Panc1 (cell line): ENCODE measurements around the gene KCNMA1. TPM values are rescaled to one million over a fixed set of nuclear protein-coding genes. Genes with fewer than 3 reads are reported as not detected.

Source experiments
- ATAC-seq: fragments of 200-7000 bp; cut with Tn5 transposase; 2 replicates; pipeline ENCODE4 v1.9.1; 2020; ENCODE audit warnings: mild to moderate bottlenecking, moderate library complexity
- BruUV-seq: library from RNA; stranded (reverse); fragments of 400-500 nt; replicated peaks from 2 replicates; lab custom pipeline; 2021; lab: Mats Ljungman, UMichigan
- CTCF ChIA-PET: fragments of 300-600 bp; sonication (Branson Sonifier 250); formaldehyde crosslinking; loops from one replicate; lab custom pipeline; 2022; ENCODE audit warnings: antibody characterized with exemption; lab: Charles Lee
- POLR2A ChIA-PET: fragments of 300-600 bp; sonication (Branson Sonifier 250); formaldehyde crosslinking; loops from one replicate; lab custom pipeline; 2022; ENCODE audit warnings: antibody characterized with exemption; lab: Charles Lee
- DNase-seq: peaks from one replicate; pipeline ENCODE4 v3.0.0-alpha.2; 2010; ENCODE audit warnings: low read depth, low spot score
- H3K27ac ChIP-seq: 2 replicates; pipeline ENCODE4 v1.5.1; 2011; ENCODE audit warnings: mild to moderate bottlenecking, low read length, inconsistent platforms
- H3K27me3 ChIP-seq: fragments of 200-500 bp; sonication (Bioruptor generic); 2 replicates; pipeline ENCODE4 v1.6.0; 2014; ENCODE audit warnings: low read length, inconsistent platforms; ENCODE audit not compliant: control insufficient read depth, insufficient read depth
- H3K36me3 ChIP-seq: fragments of 200-500 bp; sonication (Bioruptor generic); 2 replicates; pipeline ENCODE4 v1.5.1; 2014; ENCODE audit warnings: inconsistent platforms, mild to moderate bottlenecking, low read length, moderate library complexity; ENCODE audit not compliant: control insufficient read depth, insufficient read depth
- H3K4me1 ChIP-seq: 2 replicates; pipeline ENCODE4 v1.5.1; 2011; ENCODE audit warnings: inconsistent platforms, mild to moderate bottlenecking, low read length, moderate library complexity; ENCODE audit not compliant: control insufficient read depth, insufficient read depth
- H3K4me3 ChIP-seq, 2 experiments: 2 replicates each; pipeline ENCODE4 v1.5.1; 2011 to 2012; ENCODE audit warnings: low read depth in 2 of 2, low read length in 2 of 2, mild to moderate bottlenecking in 2 of 2, inconsistent platforms in 1 of 2, moderate library complexity in 1 of 2
- H3K9me3 ChIP-seq: fragments of 200-500 bp; sonication (Bioruptor generic); 2 replicates; pipeline ENCODE4 v1.5.1; 2014; ENCODE audit warnings: low read depth, mild to moderate bottlenecking, inconsistent platforms, low read length, moderate library complexity; ENCODE audit not compliant: control insufficient read depth, insufficient read depth
- CTCF ChIP-seq: fragments of 450-650 bp; IDR thresholded peaks from 2 replicates; pipeline ENCODE4 v1.5.1; 2017; ENCODE audit warnings: mild to moderate bottlenecking
- POLR2AphosphoS5 ChIP-seq: IDR thresholded peaks from 2 replicates; pipeline ENCODE4 v1.6.1; 2012; ENCODE audit warnings: mild to moderate bottlenecking, low read depth, low read length, moderate library complexity
- REST ChIP-seq, 2 experiments: IDR thresholded peaks; 2 replicates each; pipeline ENCODE4 v1.6.1; 2011 to 2012; ENCODE audit warnings: low read depth in 2 of 2, control low read depth in 1 of 2, low read length in 1 of 2, mild to moderate bottlenecking in 1 of 2, moderate library complexity in 1 of 2; ENCODE audit not compliant: insufficient read depth in 1 of 2
- SIN3A ChIP-seq: IDR thresholded peaks from 2 replicates; pipeline ENCODE4 v1.6.1; 2012; ENCODE audit warnings: low read depth, mild to moderate bottlenecking, low read length, moderate library complexity, borderline replicate concordance; ENCODE audit not compliant: insufficient read depth
- TCF7L2 ChIP-seq: IDR thresholded peaks from 2 replicates; pipeline ENCODE4 v1.6.1; 2011; ENCODE audit warnings: mild to moderate bottlenecking, low read depth, low read length, inconsistent platforms
- in situ Hi-C: cut with HindIII; loops from 2 replicates; pipeline ENCODE4 v1.10.0; 2016; ENCODE audit warnings: low sequenced_read_pairs, low pct_unique_long_range_greater_than_20kb
- intact Hi-C: fragments of 100-400 bp; cut with micrococcal nuclease; formaldehyde crosslinking; loops from one replicate; pipeline ENCODE4 v1.10.0; 2022; ENCODE audit not compliant: unreplicated experiment
- total RNA-seq: library from RNA; stranded (reverse); gene quantifications from one replicate; pipeline ENCODE4 v1.2.1, GENCODE V29; 2021; ENCODE audit not compliant: unreplicated experiment

Gene KCNMA1
- total RNA-seq, 1 experiment from 2014 or later = 91.9 TPM

- no peak for TF ChIP-seq CTCF
- no peak for TF ChIP-seq SIN3A
- no peak for TF ChIP-seq REST (IDR thresholded peaks at IDR 0.05; ENCODE audit: insufficient read depth in 1 of 2, low read depth in 2 of 2, low read length in 1 of 2)
- TF ChIP-seq TCF7L2 = no peak
- no peak for TF ChIP-seq POLR2AphosphoS5
- intact Hi-C loops = no loop called here
- no peak for DNase-seq
- BruUV-seq = no TSS peak
- Histone ChIP-seq H3K4me1 (no peaks in the 10 kb centered on the region), H3K27me3 (no peaks in the 10 kb centered on the region), H3K4me3 (no peak overlapping the region), H3K9me3 (no peaks in the 10 kb centered on the region), H3K36me3 (peaks cover 7% of the 10 kb centered on the region), H3K27ac (no peak overlapping the region)
- ChIA-PET CTCF (no interaction called here), POLR2A (no interaction called here)
- in situ Hi-C loops = no loop called here
- no peak for ATAC-seq
Measured at GRCh38 chr10:77072361-77072835, 565.2 kb downstream of the KCNMA1 start.

- BruUV-seq = no TSS peak
- no peak for ATAC-seq
- Histone ChIP-seq H3K9me3 (no peaks in the 10 kb centered on the region), H3K36me3 (peaks cover 5% of the 10 kb centered on the region), H3K27ac (no peak overlapping the region), H3K4me3 (no peak overlapping the region), H3K4me1 (no peaks in the 10 kb centered on the region), H3K27me3 (no peaks in the 10 kb centered on the region)
- ChIA-PET CTCF (no interaction called here), POLR2A (no interaction called here)
- in situ Hi-C loops (no loop called here), intact Hi-C loops (no loop called here)
- DNase-seq = no peak
- TF ChIP-seq SIN3A = no peak
- TF ChIP-seq POLR2AphosphoS5 = no peak
- TF ChIP-seq CTCF = no peak
- TF ChIP-seq REST (IDR thresholded peaks at IDR 0.05; ENCODE audit: insufficient read depth in 1 of 2, low read depth in 2 of 2, low read length in 1 of 2) = no peak
- no peak for TF ChIP-seq TCF7L2
Measured at GRCh38 chr10:77071956-77072355, 565.7 kb downstream of the KCNMA1 start.
